HL-60 (cell line): Measurements from ENCODE around the gene FMNL2.
A peak's percentile ranks its signal among the peaks of the same experiment; 100 is the strongest.

Experiments
- DNase-seq, 2 experiments: peaks; one replicate each; pipeline ENCODE4 v3.0.0-alpha.2; 2010 to 2020; ENCODE audit warnings: low read depth in 1 of 2, low spot score in 1 of 2
- H3K27ac ChIP-seq: fragments of 250-450 bp; sonication (Bioruptor Pico); replicated peaks from 2 replicates; pipeline ENCODE4 v1.5.1; 2020; ENCODE audit warnings: mild to moderate bottlenecking, moderate library complexity
- H3K27me3 ChIP-seq: fragments of 250-450 bp; sonication (Bioruptor Pico); 2 replicates; pipeline ENCODE4 v1.5.1; 2021; ENCODE audit warnings: mild to moderate bottlenecking, moderate library complexity; ENCODE audit not compliant: insufficient read depth, poor library complexity, severe bottlenecking
- H3K4me3 ChIP-seq: replicated peaks from 2 replicates; pipeline ENCODE4 v1.5.1; 2011; ENCODE audit warnings: mild to moderate bottlenecking, control low read depth, low read length; ENCODE audit not compliant: insufficient read depth
- GABPA ChIP-seq: IDR thresholded peaks from 2 replicates; pipeline ENCODE4 v1.6.1; 2012; ENCODE audit warnings: low read depth
- POLR2AphosphoS5 ChIP-seq: IDR thresholded peaks from 2 replicates; pipeline ENCODE4 v1.6.1; 2012; ENCODE audit warnings: low read depth
- SPI1 ChIP-seq: IDR thresholded peaks from 2 replicates; pipeline ENCODE4 v1.6.1; 2012; ENCODE audit warnings: low read depth, mild to moderate bottlenecking, borderline replicate concordance
- TF ChIP-seq, protein P1 (sequence below): IDR thresholded peaks from 2 replicates; pipeline ENCODE4 v1.6.1; 2012; ENCODE audit warnings: low read depth; ENCODE audit not compliant: insufficient replicate concordance
- TF ChIP-seq, protein P2 (sequence below): IDR thresholded peaks from one replicate; pipeline ENCODE4 v1.5.1; 2011; ENCODE audit warnings: low read length, control low read depth, inconsistent platforms; ENCODE audit not compliant: insufficient read depth

The FMNL2 gene

DNA sequence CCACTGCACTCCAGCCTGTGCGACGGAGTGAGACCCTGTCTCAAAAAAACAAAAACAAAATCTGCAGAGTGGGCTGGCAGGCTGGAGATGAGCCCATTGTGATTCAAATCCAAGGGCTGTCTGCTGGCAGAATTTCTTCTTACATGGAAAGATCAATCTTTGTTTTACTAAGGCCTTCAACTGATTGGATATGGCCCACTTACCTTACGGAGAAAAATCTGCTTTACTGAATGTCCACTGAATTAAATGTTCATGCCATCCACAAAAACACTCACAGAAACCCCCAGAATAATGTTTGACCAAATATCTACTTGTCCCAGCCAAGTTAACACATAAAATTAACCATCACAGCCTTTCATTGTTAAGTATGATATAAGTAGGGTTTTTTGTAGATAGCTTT, 8.3 kb upstream of the FMNL2 start:
- Histone ChIP-seq H3K27ac (no peak overlapping the region), H3K27me3 (no peaks in the 10 kb centered on the region), H3K4me3 (no peak overlapping the region)
- TF ChIP-seq, protein P1, sequence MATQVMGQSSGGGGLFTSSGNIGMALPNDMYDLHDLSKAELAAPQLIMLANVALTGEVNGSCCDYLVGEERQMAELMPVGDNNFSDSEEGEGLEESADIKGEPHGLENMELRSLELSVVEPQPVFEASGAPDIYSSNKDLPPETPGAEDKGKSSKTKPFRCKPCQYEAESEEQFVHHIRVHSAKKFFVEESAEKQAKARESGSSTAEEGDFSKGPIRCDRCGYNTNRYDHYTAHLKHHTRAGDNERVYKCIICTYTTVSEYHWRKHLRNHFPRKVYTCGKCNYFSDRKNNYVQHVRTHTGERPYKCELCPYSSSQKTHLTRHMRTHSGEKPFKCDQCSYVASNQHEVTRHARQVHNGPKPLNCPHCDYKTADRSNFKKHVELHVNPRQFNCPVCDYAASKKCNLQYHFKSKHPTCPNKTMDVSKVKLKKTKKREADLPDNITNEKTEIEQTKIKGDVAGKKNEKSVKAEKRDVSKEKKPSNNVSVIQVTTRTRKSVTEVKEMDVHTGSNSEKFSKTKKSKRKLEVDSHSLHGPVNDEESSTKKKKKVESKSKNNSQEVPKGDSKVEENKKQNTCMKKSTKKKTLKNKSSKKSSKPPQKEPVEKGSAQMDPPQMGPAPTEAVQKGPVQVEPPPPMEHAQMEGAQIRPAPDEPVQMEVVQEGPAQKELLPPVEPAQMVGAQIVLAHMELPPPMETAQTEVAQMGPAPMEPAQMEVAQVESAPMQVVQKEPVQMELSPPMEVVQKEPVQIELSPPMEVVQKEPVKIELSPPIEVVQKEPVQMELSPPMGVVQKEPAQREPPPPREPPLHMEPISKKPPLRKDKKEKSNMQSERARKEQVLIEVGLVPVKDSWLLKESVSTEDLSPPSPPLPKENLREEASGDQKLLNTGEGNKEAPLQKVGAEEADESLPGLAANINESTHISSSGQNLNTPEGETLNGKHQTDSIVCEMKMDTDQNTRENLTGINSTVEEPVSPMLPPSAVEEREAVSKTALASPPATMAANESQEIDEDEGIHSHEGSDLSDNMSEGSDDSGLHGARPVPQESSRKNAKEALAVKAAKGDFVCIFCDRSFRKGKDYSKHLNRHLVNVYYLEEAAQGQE = no peak
- TF ChIP-seq, protein P2, sequence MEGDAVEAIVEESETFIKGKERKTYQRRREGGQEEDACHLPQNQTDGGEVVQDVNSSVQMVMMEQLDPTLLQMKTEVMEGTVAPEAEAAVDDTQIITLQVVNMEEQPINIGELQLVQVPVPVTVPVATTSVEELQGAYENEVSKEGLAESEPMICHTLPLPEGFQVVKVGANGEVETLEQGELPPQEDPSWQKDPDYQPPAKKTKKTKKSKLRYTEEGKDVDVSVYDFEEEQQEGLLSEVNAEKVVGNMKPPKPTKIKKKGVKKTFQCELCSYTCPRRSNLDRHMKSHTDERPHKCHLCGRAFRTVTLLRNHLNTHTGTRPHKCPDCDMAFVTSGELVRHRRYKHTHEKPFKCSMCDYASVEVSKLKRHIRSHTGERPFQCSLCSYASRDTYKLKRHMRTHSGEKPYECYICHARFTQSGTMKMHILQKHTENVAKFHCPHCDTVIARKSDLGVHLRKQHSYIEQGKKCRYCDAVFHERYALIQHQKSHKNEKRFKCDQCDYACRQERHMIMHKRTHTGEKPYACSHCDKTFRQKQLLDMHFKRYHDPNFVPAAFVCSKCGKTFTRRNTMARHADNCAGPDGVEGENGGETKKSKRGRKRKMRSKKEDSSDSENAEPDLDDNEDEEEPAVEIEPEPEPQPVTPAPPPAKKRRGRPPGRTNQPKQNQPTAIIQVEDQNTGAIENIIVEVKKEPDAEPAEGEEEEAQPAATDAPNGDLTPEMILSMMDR = no peak
- TF ChIP-seq POLR2AphosphoS5 (no peak), SPI1 (no peak), GABPA (no peak)
- no peak for DNase-seq

DNA sequence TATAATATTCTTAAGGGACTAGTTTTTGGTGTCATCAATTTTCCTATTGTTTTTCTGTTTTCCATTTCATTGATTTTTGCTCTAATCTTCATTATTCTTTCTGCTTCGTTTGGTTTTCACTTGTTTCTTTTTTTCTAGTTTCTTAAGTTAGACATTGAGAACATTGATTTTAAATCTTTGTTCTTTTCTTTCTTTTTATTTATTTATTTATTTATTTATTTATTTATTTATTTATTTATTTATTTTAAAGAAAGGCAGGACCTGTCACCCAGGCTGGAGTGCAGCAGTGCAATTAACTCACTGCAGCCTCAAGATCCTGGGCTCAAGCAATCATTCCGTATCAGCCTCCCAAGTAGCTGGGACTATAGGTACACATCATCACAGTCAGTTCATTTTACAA, 7.0 kb upstream of the FMNL2 start:
- TF ChIP-seq, protein P2 = no peak
- Histone ChIP-seq H3K4me3 (no peak overlapping the region), H3K27ac (no peak overlapping the region), H3K27me3 (no peaks in the 10 kb centered on the region)
- no peak for DNase-seq

DNA sequence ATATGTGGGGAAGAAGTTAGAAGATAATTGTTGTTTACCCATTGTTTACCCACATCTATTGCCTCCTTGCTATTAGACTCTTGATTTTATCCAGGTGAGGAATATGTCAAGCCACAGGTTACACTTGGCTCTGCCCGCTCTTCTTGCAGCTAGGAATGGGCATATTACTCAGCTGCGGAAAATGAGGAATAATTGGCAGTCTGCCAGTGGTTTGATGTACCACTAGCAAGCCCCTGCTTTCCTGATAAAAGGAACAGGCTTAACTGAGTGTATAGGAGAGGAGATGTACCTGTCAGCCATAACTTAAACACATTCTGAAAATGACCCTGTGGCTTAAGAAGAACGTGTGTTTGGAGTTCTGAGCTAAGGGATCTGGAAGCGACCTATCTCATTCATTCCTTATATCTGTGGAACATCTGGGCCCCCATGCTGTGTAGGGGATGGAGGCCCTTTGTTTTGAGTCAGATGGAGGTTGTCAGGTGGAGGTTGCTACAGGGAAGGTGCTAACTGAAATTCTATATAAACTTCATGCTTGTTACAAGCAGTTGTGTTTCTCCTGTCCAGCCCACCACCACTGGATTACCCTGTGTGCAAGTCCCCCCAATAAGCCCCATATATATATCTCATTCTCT, 4.6 kb upstream of the FMNL2 start:
- H3K27me3 ChIP-seq = no peaks in the 10 kb centered on the region
- H3K4me3 ChIP-seq = no peak overlapping the region
- TF ChIP-seq SPI1 (no peak), GABPA (no peak), POLR2AphosphoS5 (no peak)
- TF ChIP-seq, protein P1 = no peak
- TF ChIP-seq, protein P2 = no peak
- no peak overlapping the region for H3K27ac ChIP-seq
- DNase-seq = no peak

DNA sequence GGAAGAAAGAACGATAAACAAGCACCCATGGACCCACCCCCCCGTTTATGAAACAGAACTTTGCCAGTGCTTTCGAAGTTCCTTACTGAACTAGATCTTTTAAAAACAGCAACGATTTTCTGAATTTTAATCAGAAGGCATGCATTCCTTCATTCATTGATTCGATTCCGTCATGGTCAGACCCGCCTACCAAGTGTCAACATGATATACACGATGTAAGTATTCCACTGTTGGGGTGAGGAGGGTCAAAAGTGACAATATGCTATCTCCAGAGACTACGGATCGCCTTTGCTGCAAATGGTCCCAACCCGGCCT, 316 bp upstream of the FMNL2 start:
- no peak overlapping the region for H3K27ac ChIP-seq
- no peak for DNase-seq
- TF ChIP-seq GABPA (no peak), POLR2AphosphoS5 (no peak), SPI1 (no peak)
- TF ChIP-seq, protein P2 = no peak
- TF ChIP-seq, protein P1 = no peak
- H3K27me3 ChIP-seq = peaks cover 18% of the 10 kb centered on the region
- peak overlapping the region; percentile 97 for H3K4me3 ChIP-seq
